SHP77 treated with DMSO at 0.1 percent for 48 hours (cell line): ENCODE data around the gene BTN1A1.
A peak's percentile ranks its signal among the peaks of the same experiment; 100 is the strongest.
"Not testable (repeated sequence)": the region's sequence is repeated elsewhere in the genome, so short reads cannot be mapped to it uniquely, and the experiment has no call there.

Experiments used
- DNase-seq: peaks from one replicate; lab custom pipeline; 2025; lab: John Stamatoyannopoulos, UW

Gene BTN1A1

DNA sequence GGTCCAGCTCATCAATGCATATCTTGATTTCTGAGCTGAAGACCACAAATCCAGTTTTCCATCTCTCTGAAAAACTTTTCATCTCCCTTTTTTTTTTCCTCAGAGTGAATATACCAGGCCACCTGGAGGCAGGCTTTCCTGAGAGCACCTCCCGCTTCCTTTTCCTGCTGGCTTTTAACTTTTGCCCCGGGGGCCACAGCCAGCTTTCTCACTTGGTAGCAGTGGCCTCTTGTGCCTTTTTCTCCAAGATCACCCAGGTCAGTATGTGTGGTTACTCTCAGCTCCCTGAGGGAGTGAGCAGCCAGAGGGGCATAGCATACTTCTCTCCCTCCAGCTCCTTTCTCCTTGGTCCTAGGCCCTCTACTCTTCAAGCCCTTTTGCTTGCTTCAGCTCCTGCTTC lies at the start of gene BTN1A1:
Gene BTN1A1, plus strand, starts transcription at position 202 of the 400 bp plus-strand sequence. CDS start 984 bp downstream, outside the sequence.
- DNase-seq = no peak

GRCh38 chr6:26452631-26453235 lies 47.4 kb upstream of the BTN1A1 start:
- no peak for DNase-seq

DNA sequence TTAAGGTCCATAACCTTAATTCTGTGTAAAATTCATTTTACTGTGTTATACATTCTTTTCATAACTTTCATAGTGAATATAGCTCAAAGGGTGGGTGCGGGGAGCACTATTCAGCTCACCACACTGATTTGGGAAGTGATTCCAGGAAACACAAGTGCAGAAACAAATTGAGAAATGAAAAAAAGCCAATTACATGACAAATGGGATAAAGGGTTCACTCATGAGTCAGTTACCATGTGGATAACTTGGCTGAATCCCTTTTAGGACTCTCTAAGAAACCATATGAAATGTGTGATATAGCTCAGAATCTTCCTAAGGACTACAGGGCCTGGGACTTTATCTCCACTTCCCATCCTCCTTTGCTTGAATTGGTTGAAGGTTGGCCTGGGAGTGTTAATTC lies 45.5 kb upstream of the BTN1A1 start:
- no peak for DNase-seq

GRCh38 chr6:26455357-26455970 lies 44.6 kb upstream of the BTN1A1 start:
- DNase-seq = no peak

DNA sequence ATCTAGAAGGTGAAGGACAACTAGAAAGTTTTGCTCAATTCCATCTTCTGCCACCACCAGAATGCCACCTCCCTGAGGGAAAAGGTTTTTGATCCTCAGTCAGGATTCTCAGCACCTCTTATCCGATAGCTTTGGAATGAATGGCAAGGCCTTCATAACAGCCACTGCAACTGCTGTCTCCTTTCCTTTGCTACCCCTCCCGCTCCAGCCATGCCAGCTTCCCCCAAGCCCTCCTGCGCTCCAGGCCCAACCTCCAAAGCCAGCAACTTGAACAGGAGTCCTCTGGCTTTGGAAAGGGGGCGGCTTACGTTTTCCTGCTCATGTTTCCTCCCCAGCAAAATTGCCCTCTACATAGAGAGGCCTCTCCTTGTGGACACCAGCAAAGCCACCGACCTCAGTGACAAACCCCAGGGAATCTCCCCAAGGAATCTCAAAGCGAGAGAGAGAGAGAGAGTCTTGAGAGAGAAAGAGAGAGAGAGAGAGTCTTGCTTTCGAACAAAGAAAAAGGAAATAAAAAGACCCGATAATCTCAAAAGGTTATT lies 42.8 kb upstream of the BTN1A1 start:
- DNase-seq = peak; percentile 85

GRCh38 chr6:26457806-26458688 lies 42.1 kb upstream of the BTN1A1 start, which contains the start of gene BTN2A1:
Gene BTN2A1 (plus strand): TSS chr6:26457955. CDS start chr6:26458637, 682 bp downstream.
- DNase-seq = peak; percentile 89

- DNase-seq = no peak
These were observed 40.9 kb upstream of the BTN1A1 start for GRCh38 chr6:26459023-26459810.

DNA sequence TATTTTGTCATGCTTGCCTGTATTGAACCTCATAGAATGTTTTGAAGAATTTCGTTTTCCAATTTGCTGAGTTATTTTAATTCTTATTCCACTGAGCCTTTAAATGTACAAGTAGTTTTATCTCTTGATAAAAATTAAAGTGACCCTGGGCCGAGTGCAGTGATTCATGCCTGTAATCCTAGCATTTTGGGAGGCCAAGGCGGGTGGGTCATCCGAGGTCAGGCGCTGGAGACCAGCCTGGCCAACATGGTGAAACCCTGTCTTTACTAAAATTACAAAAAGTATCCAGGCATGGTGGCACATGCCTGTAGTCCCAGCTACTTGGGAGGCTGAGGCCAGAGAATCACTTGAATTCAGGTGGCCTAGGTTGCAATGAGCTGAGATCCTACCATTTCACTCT lies 38.8 kb upstream of the BTN1A1 start:
- not testable (repeated sequence) for DNase-seq

DNA sequence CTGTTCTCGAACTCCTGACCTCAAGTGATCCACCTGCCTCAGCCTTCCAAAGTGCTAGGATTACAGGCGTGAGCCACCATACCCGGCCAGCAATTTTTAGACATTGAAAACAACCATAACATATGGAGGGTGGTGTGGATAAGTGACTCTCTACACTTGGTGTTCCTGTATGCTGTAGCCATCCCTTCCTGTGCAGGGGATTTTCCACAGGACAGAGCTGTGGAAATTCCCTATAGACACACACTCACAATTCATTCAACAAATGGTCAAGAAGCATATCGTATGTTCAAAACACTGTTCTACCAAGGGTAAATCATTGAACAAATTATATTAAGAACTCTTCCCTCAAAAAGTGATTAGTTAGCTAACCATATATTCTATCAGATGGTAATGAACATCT lies 36.1 kb upstream of the BTN1A1 start:
- no peak for DNase-seq

DNA sequence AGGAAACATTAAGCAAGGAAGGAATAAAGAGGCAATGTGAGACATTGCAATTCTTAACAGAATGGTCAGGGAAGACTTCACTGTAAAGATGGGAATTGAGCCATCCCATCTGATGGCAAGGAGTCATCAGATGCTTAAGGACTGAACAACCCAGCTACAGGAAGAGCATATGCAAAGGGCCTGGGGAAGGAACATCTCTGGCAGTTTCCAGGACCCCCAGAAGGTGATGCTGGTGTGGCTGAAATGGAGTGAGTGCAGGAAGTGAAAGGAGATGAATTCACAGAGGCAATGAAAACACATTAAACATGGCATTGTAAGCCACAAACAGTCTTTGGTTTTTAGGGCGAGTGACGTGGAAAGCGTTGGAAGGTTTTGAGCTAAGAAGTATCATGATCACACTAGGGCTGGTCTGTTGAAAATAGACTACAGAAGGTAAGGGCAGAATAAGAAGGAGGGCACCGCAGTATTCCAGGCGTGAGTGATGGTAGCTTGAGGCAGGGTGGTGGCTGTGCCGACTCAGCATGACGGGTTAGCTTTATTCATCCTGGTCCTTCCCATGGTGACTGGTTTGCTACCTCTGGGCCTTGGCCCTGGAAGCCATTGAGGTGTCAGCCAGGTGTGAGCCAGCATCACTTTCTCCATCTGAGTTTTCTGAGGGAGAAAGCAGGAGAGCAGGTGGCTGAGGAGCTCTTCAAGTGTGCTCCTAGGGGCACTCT lies 35.5 kb upstream of the BTN1A1 start:
- DNase-seq = no peak

DNA sequence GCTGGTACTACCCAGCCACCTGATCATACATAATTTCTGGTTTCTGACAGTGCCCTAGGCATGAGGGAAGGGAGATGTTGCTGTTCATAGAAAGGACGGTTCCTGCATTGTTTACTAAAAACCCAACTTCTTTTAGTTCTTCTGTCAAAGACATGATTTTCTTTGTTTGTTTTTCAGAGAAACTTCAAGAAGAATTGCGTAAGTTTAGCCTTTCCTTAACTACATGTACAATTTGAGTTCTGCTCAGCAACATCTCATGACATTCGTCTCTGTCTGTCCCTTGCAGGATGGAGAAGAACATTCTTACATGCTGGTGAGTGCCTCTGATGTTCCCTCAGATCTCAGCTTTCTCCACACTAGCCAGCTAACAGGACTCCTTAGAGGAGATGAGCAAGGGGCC lies 34.3 kb upstream of the BTN1A1 start:
- no peak for DNase-seq

GRCh38 chr6:26468829-26469228 lies 31.3 kb upstream of the BTN1A1 start:
- no peak for DNase-seq

- no peak for DNase-seq
These were observed 29.5 kb upstream of the BTN1A1 start for GRCh38 chr6:26470643-26471042.

DNA sequence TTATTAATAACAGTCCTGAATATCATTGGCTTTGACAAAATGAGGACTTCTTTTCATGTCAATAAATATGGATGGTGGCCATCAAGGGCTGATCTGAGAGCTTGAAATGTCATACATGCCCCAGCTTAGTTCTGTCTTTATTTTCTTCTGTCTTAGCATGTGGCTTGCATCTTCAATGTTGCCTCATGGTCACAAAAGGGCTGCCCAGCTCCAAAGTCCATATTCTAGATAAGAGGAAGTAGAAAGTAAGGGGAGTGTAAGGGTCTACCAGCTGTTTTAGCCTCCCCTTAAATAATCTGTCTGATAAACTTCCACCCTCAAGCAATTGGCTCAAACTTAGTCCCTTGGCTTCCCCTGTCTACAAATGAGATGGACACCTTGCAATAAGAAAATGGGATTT lies 28.1 kb upstream of the BTN1A1 start:
- DNase-seq = no peak

DNA sequence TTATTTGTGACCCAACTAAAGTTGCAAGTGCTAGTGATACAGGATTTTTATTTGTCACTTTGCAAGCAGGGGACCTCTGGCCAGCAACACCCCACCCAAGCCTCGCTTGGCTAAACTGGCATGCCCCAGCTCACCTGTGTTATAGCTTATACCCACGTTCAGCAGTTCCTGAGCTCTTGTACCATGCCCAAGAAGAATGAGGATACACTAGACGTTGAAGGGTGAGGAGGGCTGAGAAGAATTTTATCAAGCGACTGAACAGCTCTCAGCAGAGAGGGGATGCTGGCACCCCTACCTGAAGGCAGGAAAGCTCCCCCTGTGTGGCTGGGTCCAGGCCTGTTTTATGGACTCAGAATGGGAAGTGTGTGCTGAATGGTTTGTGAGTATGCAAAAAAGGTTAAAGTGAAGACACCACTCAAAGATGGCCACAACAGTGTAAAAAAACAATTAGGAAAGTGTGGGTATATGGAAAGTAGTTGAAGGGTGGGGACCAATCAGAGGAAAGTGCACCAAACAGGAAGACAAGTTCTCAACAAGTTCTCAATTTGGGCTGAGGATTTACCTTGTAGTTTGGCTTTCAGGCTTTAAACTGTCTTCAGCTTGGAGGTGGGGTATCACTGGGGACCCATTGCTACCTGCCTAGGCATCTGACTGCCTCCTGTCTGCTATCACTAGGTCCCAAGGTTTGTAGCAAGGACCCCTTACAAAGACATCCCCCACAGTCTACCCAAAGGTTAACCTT lies 27.4 kb upstream of the BTN1A1 start:
- DNase-seq = no peak

- no peak for DNase-seq
These were observed 26.7 kb upstream of the BTN1A1 start for GRCh38 chr6:26473429-26473757.

- peak; percentile 96 for DNase-seq
These were observed 26.2 kb upstream of the BTN1A1 start for GRCh38 chr6:26473758-26474438.

DNA sequence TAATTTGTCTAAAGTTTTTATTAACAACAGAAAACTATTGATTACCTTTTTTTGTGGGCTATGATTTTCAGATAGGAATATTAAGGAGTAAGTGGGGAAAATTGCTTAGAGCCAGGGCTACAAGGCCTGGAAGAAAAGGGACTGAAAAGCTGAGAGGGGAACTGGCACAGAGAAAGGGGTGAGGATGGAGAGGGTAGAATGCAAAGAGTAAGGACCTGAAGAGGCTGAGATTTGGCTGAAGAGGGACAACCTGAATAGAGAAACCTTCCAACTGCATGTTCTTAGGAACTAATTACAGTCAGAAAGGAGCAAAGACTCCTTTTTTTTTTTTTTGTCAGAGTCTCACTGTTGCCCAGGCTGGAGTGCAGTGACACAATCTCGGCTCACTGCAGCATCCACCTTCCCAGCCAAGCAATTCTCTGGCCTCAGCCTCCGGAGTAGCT lies 25.6 kb upstream of the BTN1A1 start:
- no peak for DNase-seq

DNA sequence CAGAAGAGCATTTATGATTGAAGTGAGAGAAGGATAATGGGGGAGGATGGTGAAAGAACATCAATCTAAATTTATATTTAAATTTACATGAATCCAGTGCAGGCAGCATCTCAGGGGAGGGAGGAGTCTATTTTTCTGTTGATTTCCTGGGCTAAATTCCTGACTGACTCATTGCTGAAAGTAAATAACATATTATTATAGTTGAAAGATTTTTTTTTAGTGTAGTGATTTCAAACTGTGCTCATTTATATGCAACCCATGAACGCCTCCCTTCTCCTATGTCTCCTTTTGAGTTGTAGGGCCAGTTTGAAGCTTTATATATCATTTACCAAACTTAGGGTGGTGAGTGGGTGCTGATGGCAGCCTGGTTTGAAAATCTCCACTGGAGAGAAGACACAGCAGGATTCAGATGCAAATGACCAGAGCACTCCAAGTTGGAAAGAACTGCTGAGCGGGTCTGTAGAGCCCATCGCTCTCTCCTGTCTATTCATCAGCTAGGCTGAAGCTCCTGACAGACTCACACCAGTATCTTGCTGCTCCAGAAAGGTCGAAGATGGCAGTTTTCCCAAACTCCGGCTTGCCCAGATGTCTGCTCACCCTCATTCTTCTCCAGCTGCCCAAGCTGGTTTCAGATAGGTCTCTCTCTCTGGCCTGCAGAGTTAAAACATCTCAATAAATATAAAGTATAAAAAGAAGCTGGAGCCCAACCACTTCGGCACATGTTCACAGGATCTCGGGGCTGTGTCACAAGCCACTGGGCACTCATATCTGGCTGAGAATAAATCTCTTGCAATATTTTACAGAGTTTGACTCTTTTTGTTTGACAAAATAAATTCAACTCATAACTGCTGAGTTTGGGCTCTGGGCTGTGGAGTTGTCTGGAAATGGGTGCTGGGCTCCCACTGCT lies 24.0 kb upstream of the BTN1A1 start:
- no peak for DNase-seq
